GM18951 (cell line): ENCODE measurements around the gene MAP3K2.
"Not testable (repeated sequence)": the region's sequence is repeated elsewhere in the genome, so short reads cannot be mapped to it uniquely, and the experiment has no call there.

Source experiments
- POLR2A ChIP-seq: IDR thresholded peaks from 4 replicates; pipeline ENCODE4 v1.6.1; 2011; ENCODE audit warnings: mild to moderate bottlenecking; ENCODE audit not compliant: insufficient read length, insufficient read depth; ENCODE audit errors: extremely low read depth
- in situ Hi-C: fragments of 300-500 bp; cut with MboI; formaldehyde crosslinking; loops from one replicate; pipeline ENCODE4 v1.12.0; 2022; ENCODE audit warnings: low sequenced_read_pairs, mixed read lengths, inconsistent platforms; ENCODE audit not compliant: unreplicated experiment

MAP3K2 gene

GRCh38 chr2:127415593-127416505 lies 28.1 kb upstream of the MAP3K2 start:
- TF ChIP-seq POLR2A, result no peak
- in situ Hi-C loops, result no loop called here

- no peak for TF ChIP-seq POLR2A
- in situ Hi-C loops, result no loop called here
Measured at GRCh38 chr2:127414638-127415592, 27.1 kb upstream of the MAP3K2 start.

- no peak for TF ChIP-seq POLR2A
- in situ Hi-C loops, result no loop called here
Measured at GRCh38 chr2:127413782-127414637, 26.2 kb upstream of the MAP3K2 start.

- no peak for TF ChIP-seq POLR2A
- in situ Hi-C loops, result no loop called here
Measured at GRCh38 chr2:127413200-127413599, 25.4 kb upstream of the MAP3K2 start.

GRCh38 chr2:127411653-127412369 lies 24.0 kb upstream of the MAP3K2 start:
- in situ Hi-C loops, result no loop called here

GRCh38 chr2:127410871-127411652 lies 23.3 kb upstream of the MAP3K2 start:
- no peak for TF ChIP-seq POLR2A
- in situ Hi-C loops, result no loop called here

More at GRCh38 chr2:127411653-127412369, 24.0 kb upstream of the MAP3K2 start:
- no peak for TF ChIP-seq POLR2A

- in situ Hi-C loops, result not testable (repeated sequence)
Measured at GRCh38 chr2:127409716-127410115, 21.9 kb upstream of the MAP3K2 start.

- in situ Hi-C loops, result no loop called here
- TF ChIP-seq POLR2A, result no peak
Measured at GRCh38 chr2:127408807-127409099, 21.0 kb upstream of the MAP3K2 start.

- in situ Hi-C loops, result no loop called here
- TF ChIP-seq POLR2A, result no peak
Measured at GRCh38 chr2:127408004-127408806, 20.4 kb upstream of the MAP3K2 start.

GRCh38 chr2:127407661-127408003 lies 19.9 kb upstream of the MAP3K2 start:
- in situ Hi-C loops, result no loop called here
- TF ChIP-seq POLR2A, result no peak

- no peak for TF ChIP-seq POLR2A
- in situ Hi-C loops, result no loop called here
Measured at GRCh38 chr2:127407091-127407490, 19.3 kb upstream of the MAP3K2 start.
